ENCODE measurements around the gene QPRT.
"Not testable (repeated sequence)": the region's sequence is repeated elsewhere in the genome, so short reads cannot be mapped to it uniquely, and the experiment has no call there.

GRCh38 chr16:29739927-29740629 lies 61.1 kb downstream of the QPRT start:
- not testable (repeated sequence) for TF ChIP-seq CTCF, POLR2A (IDR thresholded peaks at IDR 0.05)
